Anterior cingulate cortex (tissue), 58 donors: ENCODE results near the gene SOX13.
A peak's percentile ranks its signal among the peaks of the same experiment; 100 is the strongest.
"Not testable (repeated sequence)": the region's sequence is repeated elsewhere in the genome, so short reads cannot be mapped to it uniquely, and the experiment has no call there.

Source experiments
- DNase-seq, 58 donors: peaks; one replicate each; lab custom pipeline; 2025; lab: John Stamatoyannopoulos, UW

Gene SOX13

DNA sequence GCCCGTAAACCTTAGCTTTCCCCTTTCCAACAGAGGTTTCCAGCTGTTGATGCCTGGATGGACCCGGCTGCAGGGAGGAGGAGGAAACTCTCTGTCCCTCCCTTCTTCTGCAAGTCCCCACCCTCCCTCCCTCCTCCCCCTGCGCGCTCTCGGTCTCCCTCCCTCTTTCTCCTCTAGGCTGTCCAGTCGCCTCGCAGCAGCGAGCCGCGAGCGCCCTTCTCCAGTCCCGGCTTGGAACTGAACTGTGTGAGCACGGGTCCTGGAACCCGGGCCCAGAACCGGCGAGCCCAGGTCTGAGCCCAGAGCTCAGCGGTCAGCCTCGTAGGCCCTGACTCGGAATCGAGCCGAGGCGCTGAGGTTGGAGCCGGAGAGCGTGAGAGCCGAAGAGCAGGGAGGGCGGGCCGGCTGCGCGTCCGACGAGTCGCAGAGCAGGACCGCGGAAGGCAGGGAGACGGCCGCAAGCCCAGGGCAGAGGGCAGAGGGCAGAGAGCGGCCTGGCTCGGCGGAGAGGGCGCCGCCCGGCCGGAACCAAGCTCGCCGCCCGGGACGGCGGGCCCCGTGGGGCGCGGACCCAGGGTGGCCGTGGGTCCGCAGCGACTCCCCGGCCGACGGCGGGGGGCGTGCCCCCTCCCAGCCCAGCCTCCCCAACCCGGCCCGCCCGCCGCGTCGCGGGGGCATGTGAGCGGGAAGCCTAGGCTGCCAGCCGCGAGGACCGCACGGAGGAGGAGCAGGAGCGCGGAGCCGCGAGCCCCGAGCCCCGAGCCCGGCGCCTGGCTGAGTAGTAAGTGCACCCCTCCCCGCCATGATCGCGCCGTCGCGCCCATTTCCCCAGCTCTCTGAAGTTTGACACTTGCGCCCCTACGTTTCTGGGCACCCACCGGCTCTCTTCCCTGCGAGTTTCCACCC, at the start of gene SOX13:
SOX13 (plus strand) TSS at position 185 of the 906 bp plus-strand sequence. CDS start 39,801 bp downstream, outside the sequence.
- DNase-seq: peak in 54 of 58 donors; percentile 37 to 90 (median 77)

DNA sequence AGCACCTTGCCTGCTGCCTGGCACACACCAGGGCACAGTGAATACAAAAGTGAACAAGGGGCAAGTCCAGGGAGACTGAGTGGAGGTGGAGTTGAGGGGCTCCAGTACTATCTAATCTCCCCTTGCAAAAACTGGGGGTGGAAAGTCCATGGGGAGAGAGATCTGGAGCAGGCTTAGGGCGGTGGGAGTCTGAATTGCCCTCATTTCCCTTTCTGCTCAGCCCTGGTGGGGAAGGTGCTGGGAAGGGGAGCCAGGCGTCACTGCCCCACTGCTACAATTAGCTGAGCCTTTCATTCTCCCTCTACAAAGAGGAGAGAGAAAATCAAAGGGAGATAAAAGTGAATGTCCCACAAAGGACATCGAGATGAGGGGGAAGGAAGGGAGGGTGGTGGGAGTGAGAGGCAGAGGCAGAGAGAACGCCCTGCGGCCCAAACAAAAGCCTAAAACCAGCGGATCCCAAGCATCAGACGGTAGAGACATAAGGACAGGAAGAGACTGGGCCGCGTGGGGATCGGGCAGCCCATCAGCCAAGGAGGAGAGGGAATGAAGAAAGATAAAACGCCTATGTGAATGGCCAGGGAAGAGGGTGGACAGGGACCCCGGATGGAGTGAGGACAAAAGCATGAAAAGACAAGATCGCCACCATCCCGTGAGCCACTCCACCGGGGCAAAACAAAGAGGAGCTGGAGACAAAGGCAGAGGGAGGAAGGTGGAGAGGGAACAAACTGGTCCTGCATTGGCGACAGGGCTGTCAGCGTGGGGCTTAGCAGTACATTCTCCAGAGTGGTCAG, 46.8 kb upstream of the SOX13 start:
- DNase-seq: no peak

DNA sequence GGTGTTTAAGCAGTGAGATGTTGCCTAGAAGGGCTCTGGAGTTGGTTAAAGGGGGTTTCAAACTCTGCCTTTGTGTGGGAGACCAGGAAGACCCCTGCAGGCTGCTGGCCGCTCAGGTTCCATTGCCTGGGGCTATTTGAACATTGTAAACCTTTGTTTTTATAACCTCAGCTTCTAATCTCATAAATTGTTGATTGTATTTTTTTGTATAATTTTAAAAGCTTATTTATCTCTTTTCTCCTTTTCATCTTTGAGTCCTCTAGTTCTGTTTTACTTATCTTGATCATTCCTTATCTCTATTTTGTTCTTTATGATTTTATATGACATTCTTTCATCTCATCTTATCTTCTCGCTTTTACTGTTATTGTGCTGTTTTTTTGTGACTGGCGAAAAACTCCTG, 45.5 kb upstream of the SOX13 start:
- DNase-seq: no peak

DNA sequence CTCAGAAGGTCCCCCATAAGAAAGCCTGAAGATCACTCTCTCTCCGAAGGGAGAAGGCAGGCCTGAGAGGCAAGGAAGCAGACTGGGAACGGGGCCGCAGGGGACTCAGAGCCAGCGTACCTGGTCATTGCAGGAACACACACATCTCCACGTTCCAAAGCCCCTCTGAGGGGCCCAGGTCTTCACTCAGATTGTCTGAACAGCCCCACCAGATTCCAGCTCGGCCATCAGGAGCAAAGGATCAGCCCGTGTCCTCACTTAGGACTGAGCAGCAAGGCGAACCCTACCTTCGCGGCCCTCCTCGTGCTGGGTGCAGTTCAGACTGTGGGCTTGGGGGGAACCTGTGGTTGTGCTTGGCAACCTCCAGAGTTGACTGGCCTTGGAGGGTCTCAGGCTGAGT, 43.9 kb upstream of the SOX13 start:
- no peak for DNase-seq

DNA sequence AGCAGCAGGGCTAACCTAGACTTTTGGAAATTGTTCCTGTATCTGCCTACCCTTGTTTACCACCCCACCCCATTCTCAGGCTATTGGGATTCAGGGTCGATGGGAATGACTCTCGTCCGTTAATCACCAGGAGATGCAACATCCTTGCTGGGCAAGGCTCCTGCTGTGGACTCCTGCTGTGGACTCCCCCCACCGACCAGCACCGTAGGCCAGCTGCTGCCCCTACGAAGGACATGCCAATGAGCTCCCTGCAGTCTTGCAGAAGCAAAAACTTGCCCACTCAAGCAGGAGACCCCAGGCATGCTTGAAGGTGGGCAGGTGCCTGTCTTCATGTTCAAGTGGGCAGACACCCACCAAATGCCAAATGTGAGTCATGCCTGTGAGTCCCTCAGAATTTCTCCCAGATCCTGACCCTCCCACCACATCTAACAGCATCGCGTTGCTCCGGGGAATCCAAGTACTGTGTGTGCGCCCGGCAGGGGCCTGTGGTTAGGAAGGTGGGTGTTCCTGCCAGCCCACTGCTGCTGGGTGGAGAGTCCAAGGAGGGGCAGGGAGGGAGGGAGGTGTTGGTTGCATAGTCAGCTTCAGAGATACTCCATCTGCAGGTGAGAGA, 41.7 kb upstream of the SOX13 start:
- no peak for DNase-seq

DNA sequence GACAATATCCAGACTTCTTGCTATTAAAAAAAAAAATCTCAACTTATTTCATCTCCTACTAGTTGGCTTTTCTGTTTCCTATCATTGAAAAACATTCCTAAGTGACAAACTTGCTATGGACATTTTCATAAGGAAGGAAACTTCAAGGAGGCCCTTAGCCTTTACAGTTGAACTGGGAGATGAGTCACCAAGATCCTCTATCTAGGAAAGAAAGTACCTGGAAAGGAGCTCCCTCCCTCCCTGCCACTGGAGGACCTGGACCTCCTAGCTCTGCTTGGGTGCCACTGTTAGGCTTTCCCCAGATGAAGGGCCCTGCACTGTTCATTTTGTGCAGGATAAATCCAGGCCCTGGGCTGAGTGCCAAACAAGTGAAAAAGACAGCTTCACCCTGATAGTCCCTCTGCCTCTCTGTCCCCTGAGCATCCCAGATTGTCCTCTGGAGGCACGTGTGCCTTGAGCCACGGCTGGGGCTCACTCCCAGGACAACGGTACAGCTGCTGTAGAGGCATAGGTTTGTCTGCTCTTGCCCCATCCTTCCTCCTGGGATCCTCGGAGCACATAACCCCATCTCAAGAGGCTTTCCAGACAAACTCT, 40.2 kb upstream of the SOX13 start:
- DNase-seq: no peak

DNA sequence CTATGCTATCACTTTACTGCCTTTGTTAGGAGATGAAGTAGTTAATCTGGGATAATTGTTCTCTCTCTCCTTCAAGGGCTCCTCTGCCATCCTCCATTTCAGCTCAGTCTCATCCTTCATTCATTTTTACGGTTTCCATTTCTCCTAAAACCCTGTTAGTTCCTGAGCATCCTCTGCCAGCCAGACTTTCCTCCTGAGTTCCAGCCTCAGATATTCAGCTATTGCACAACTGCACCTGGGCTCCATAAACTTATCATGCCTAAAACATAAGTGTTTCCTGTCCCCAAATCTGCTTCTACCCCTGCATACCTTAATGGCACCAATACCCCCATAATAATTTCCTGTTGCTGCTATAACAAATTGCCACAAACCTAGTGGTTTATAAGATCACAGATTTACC, 39.6 kb upstream of the SOX13 start:
- no peak for DNase-seq

DNA sequence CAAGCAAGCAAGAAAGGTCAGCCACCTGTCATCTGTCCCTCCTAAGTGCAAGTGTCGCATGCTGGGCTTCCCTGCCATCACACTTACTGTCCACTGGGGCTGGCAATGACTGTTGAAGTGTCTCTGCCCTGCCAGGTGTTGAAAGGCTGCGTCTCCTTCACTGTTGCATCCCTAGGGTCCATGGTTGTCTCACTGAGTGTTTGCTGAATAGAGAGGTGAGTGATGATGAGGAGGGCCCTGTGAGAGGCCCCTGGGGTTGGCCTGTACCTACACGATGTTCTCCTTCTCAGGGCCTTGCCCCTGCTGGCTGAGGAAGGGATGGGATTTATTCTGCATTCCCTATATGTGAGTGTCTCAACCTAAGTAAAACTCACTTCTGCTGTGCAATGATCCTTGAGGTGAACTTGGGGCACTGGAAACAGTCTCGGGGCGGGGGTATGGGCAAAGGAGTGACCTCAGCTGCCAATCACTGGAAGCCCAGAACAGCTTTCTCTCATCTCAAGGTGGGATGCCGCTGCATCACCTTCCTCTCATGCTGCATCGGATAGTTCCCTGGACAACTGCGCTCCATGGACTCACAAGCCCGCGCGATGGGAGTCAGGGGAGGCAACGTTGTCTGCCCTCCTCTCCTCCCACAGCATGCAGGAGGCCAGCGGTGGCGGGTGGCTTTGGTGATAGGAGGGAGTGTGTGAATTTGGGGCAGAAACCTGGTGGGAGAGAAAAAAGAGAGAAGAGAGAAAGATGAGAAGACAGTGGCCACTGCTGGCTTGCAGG, 35.8 kb upstream of the SOX13 start:
- DNase-seq: no peak

DNA sequence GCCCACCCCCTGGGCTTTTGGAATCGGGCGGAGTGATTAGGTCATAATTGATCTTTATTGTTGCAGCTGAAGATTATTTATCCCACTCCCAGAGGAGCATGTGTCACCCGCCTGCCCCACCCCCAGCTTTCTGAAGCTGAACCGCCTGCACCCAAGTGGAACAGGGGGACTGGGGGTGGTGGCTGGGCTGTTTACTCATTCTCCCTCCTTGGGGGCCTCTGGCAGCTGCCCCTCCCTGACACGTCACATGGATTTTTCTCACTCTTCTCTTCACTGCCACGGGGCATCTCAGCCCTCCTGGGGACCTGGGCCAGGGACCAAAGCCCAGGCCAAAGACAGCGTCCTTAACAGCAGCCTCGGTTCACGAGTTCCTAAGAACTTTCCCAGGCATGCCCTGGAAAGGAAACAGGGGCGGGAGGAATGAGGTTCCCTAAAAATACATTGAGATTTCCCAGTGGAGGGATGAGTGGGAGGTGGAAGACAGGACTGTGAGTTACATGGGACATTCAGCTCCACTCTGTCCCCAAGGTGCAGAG, 31.6 kb upstream of the SOX13 start:
- DNase-seq: peak in 1 of 58 donors; percentile 8

DNA sequence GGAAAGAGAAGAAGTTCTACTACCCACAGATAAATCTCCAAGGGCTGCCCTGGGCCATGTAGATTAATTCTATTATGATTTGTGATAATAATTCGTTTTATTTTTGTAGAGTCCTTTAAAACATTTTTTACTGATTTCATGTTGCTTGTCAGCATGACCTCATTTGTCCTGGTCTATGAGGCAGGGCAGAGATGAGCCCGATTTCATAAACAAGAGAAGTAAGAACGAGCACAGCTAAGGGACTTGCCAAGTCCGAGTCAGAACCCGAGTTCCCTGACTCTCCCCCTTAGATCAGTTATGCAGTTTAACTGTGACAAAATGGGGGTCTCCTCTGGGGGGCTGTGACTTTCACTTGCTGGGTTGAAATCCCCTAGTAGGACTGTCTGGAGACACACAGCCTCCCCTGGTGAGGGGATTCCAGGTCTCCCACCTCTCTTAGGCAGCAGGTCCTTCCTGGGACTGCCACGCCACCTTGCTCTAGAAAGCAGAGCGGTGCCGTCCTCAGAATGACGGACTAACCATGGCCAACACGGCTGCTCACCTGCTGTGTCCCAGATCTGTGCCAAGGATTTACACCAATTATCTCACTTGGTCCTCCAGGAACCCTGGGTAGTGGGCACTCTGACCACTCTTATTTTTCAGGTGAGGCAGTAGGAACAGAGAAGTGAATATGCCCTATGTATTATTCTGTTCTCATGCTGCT, 31.0 kb upstream of the SOX13 start:
- no peak for DNase-seq

DNA sequence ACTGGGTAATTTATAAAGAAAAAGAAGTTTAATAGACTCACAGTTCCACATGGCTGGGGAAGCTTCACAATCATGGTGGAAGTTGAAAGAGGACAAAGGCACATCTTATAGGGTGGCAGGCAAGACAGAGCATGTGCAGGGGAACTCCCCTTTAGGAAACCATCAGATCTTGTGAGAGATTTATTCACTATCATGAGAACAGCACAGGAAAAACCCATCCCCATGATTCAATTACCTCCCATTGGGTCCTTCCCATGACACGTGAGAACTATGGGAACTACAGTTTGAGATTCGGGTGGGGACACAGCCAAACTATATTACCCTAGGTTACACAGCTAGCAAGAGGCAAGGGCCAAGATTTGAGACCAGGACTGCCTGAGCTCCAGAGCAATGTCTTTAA, 30.4 kb upstream of the SOX13 start:
- no peak for DNase-seq

DNA sequence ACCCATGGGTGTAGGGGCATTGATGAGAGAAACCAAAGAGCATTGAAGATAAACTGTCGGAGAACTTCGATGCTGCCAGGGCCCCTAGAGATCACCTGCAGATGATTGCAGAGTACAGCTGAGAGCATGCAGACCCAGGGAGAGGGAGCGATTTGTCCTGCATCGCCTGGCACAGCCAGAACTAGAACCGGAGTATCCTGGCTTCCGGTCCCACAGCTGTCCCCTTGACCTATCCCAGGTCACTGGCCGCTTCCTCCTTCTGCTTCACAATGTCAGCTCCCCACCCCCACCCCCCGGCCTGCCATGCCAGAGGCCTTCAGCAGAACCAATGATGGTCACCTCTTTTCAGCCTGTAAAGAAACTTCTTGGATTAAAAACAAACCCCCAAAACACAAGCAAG, 29.2 kb upstream of the SOX13 start:
- no peak for DNase-seq

DNA sequence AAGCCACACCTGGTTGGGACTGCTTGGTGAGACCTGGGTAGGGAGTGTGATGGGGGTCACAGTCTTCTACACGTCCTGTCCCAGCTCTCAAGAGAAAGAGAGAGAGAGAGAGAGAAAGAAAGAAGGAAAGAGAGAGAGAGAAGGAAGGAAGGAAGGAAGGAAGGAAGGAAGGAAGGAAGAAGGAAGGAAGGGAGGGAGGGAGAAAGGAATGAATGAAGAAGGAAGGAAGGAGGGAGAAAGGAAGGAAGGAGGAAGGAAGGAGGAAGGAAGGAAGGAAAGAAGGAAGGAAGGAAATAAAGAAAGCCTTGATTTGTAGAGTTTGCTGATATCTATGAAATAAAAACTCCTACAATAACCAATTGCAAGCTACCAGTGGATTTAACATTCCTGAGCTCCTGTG, 28.5 kb upstream of the SOX13 start:
- DNase-seq: no peak

DNA sequence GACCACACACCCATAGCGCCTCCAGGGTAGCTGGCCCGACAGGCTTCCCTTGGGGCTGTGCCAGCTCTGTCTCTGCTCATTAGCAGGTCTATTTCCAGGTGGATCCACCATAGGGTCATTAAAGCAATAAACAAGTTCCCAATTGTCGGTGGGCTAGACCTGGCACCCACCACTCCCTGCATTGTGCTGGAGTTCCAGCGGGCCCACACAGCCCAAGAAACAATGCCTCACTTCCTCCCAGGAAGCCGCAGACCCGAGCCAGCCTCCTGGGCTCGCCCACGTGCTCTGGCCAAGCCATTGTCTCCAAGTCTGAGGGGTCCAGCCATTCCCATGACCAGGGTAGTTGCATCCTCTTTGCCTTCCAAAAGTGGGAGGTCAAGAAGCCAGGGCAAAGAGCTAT, 27.5 kb upstream of the SOX13 start:
- DNase-seq: no peak

DNA sequence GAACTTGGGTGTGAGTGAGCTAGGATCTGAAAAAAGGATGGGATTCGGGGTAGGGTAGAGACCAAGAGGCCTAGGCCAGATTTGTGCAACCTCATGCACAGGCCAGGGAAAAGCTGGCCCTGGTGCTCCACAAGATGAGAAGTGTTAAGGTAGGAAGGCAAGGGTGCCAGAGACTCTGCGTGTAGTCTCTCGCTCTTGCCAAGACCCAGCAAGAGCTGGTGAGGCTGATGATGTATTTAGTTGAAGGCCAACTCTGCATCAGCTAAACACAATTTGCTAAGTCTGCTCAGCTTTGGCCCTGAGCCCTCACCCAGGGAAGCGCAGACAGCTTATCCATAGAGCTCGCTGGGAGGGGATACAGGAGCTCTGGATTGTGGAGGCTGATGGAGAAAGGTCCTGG, 26.6 kb upstream of the SOX13 start:
- peak in 6 of 58 donors; percentile 4 to 26 (median 8) for DNase-seq

DNA sequence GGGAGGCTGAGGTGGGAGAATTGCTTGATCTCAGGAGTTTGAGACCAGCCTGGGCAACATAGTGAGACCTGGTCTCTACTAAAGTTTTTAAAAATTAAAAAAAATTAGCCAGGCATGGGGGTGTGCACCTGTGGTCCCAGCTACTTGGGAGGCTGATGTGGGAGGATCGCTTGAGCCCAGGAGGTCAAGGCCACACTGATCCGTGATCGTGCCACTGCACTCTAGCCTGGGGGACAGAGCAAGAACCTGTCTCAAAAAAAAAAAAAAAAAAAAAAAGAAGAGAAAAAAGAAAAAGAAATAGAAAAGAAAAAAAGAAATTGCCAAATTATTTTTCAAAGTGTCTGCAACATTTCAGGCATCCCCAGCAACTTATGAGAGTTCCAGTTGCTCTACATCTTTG, 24.1 kb upstream of the SOX13 start:
- DNase-seq: not testable (repeated sequence)

DNA sequence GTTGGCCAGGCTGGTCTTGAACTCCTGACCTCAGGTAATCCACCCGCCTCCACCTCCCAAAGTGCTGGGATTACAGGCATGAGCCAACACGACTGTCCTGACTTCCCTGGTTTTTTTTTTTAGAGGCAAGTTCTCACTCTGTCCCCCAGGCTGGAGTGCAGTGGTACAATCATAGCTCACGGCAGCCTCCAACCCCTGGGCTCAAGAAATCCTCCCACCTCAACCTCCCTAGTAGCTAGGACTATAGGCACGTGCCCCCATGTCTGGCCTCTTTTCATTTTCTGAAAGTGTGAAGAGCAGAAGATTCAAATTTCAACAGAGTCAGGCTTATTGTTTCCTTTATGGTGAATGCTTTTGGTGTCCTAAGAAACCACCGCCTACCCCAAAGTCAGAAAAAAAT, 21.7 kb upstream of the SOX13 start:
- no peak for DNase-seq

DNA sequence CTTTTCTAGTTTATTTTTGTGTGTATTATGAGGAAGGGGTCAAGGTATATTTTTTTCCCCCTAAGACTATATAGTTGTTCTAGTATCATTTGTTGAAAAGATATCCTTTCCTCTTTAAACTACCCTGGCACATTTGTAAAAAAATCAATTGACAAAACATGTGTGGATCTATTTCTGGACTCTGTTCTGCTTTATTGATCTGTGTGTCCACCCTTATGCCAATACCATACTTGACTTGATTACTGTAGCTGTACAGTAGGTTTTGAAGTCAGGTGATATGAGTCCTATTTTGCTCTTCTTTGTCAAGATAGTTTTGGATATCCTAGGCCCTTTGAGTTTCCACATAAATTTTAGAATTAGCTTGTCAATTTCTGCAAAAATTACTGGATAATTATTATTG, 21.2 kb upstream of the SOX13 start:
- no peak for DNase-seq

DNA sequence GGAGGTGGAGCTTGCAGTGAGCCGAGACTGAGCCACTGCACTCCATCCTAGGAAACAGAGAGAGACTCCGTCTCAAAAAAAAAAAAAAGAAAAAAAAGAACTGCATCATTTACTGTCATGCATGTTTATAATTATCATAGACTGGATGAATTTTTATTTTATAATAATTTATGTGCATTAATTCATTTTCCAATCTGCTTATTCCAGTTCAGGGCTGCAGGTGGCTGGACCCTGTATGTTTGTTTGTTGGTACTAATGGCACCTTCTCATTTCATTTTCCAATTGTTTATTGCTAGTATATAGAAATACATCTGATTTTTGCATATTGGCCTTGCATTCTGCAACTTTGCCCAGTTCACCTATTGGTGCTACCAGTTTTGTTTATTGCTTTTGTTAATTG, 19.0 kb upstream of the SOX13 start:
- no peak for DNase-seq
